IgD-negative memory B cell (primary cell): ENCODE data around the gene VAMP5. TPM values are rescaled to one million over a fixed set of nuclear protein-coding genes. Genes with fewer than 3 reads are reported as not detected.
"Not testable (repeated sequence)": the region's sequence is repeated elsewhere in the genome, so short reads cannot be mapped to it uniquely, and the experiment has no call there.

Experiments used
- H3K27ac Mint-ChIP-seq, 3 donors: one replicate each; pipeline ENCODE4 v1.8.0; 2020 to 2022; ENCODE audit warnings: mild to moderate bottlenecking in 3 of 3, mixed read lengths in 3 of 3, moderate library complexity in 1 of 3
- H3K27me3 Mint-ChIP-seq: one replicate; pipeline ENCODE4 v1.8.0; 2021; ENCODE audit warnings: mixed read lengths
- H3K36me3 Mint-ChIP-seq: one replicate; pipeline ENCODE4 v1.8.0; 2020; ENCODE audit warnings: mild to moderate bottlenecking, mixed read lengths
- H3K4me1 Mint-ChIP-seq, 3 donors: one replicate each; pipeline ENCODE4 v1.8.0; 2020 to 2022; ENCODE audit warnings: mixed read lengths in 3 of 3, mild to moderate bottlenecking in 1 of 3
- H3K4me3 Mint-ChIP-seq, 4 donors: one replicate each; pipeline ENCODE4 v1.8.0; 2020 to 2022; ENCODE audit warnings: mild to moderate bottlenecking in 4 of 4, mixed read lengths in 4 of 4, moderate library complexity in 3 of 4
- H3K9me3 Mint-ChIP-seq, 3 donors: one replicate each; pipeline ENCODE4 v1.8.0; 2020 to 2021; ENCODE audit warnings: mixed read lengths in 3 of 3, mild to moderate bottlenecking in 1 of 3
- polyA plus RNA-seq: library from polyadenylated mRNA; unstranded; fragments of 300-500 nt; fragmentation: Illumina TruSeq; gene quantifications from one replicate; pipeline ENCODE4 v1.2.3, GENCODE V29; 2021

VAMP5 gene
- polyA plus RNA-seq, 1 donor from 2014 or later, result 43.0 TPM

GRCh38 chr2:85611217-85611704 is 27.0 kb downstream of the VAMP5 start:
- Mint-ChIP-seq H3K27ac (peak overlapping the region; percentile 53 to 96 (median 93)), H3K36me3 (peaks cover 1% of the 10 kb centered on the region), H3K4me1 (peaks cover 19 to 24% (median 23%) of the 10 kb centered on the region in 3 donors), H3K9me3 (no peaks in the 10 kb centered on the region), H3K27me3 (no peaks in the 10 kb centered on the region), H3K4me3 (peak overlapping the region; percentile 95 to 98 (median 97))

GRCh38 chr2:85611705-85612587 is 27.7 kb downstream of the VAMP5 start, which contains the start of gene C2orf68:
C2orf68 (minus strand) TSS chr2:85612066; CDS start chr2:85611984, 82 bp downstream.
- peak within 1 kb of the TSS; percentile 95 to 98 (median 97) for H3K4me3 Mint-ChIP-seq
- H3K27ac Mint-ChIP-seq, result peak within 1 kb of the TSS; percentile 73 to 96 (median 93)
- H3K27me3 Mint-ChIP-seq, result no peaks in the 10 kb centered on the region
- peaks cover 1% of the 10 kb centered on the region for H3K36me3 Mint-ChIP-seq
- no peaks in the 10 kb centered on the region for H3K9me3 Mint-ChIP-seq
- H3K4me1 Mint-ChIP-seq, result peaks cover 19 to 23% (median 22%) of the 10 kb centered on the region in 3 donors

DNA sequence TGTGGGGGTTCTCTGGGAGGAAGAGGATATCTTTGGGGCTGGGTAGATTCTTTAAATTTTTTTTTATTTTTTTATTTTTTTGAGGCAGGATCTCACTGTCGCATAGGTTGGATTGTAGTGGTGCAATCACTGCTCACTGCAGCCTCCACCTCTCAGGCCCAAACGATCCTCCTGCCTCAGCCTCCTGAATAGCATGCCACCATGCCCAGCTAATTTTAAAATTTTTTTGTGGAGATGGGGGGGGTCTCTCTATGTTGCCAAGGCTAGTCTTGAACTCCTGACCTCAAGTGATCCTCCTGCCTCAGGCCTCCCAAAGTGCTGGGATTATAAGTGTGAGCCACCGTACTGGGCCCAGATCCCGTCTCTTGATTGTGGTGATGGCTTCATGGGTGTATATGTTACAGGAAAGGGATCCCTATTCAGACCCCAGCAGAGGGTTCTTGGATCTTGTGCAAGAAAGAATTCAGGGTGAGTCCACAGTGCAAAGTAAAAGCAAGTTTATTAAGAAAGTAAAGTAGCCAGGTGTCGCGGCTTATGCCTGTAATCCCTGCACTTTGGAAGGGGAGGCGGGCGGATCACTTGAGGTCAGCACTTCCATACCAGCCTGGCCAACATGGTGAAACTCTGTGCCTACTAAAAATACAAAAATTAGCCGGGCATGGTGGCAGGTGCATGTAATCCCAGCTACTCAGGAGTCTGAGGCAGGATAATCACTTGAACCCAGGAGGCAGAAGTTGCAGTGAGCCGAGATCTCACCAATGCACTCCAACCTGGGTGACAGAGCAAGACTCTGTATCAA is 29.7 kb downstream of the VAMP5 start:
- Mint-ChIP-seq H3K9me3 (no peaks in the 10 kb centered on the region), H3K36me3 (peaks cover 1% of the 10 kb centered on the region), H3K27ac (peak overlapping the region; percentile 39 to 99 (median 41)), H3K4me3 (peak overlapping the region in 2 of 4 donors; percentile 33 to 100), H3K4me1 (peaks cover 18 to 21% (median 20%) of the 10 kb centered on the region in 3 donors), H3K27me3 (no peaks in the 10 kb centered on the region)

GRCh38 chr2:85614757-85615156 is 30.5 kb downstream of the VAMP5 start:
- not testable (repeated sequence) for H3K9me3 Mint-ChIP-seq, H3K27me3 Mint-ChIP-seq, H3K36me3 Mint-ChIP-seq
- Mint-ChIP-seq H3K4me1 (peaks cover 16 to 21% (median 17%) of the 10 kb centered on the region in 3 donors), H3K4me3 (peak overlapping the region in 2 of 4 donors; percentile 76 to 100), H3K27ac (peak overlapping the region in 2 of 3 donors; percentile 47 to 99)

GRCh38 chr2:85615413-85615728 is 31.1 kb downstream of the VAMP5 start:
- H3K36me3 Mint-ChIP-seq, result peaks cover 1% of the 10 kb centered on the region
- H3K27ac Mint-ChIP-seq, result peak overlapping the region; percentile 47 to 99 (median 97)
- no peaks in the 10 kb centered on the region for H3K9me3 Mint-ChIP-seq
- peak overlapping the region in 3 of 4 donors; percentile 96 to 100 (median 99) for H3K4me3 Mint-ChIP-seq
- no peaks in the 10 kb centered on the region for H3K27me3 Mint-ChIP-seq
- H3K4me1 Mint-ChIP-seq, result peaks cover 12 to 21% (median 17%) of the 10 kb centered on the region in 3 donors

GRCh38 chr2:85617723-85618122 is 33.5 kb downstream of the VAMP5 start:
- Mint-ChIP-seq H3K4me1 (peaks cover 11 to 12% (median 12%) of the 10 kb centered on the region in 3 donors), H3K27ac (peak overlapping the region in 2 of 3 donors; percentile 96 to 99), H3K4me3 (peak overlapping the region; percentile 51 to 100 (median 98))
- not testable (repeated sequence) for H3K27me3 Mint-ChIP-seq, H3K36me3 Mint-ChIP-seq, H3K9me3 Mint-ChIP-seq

DNA sequence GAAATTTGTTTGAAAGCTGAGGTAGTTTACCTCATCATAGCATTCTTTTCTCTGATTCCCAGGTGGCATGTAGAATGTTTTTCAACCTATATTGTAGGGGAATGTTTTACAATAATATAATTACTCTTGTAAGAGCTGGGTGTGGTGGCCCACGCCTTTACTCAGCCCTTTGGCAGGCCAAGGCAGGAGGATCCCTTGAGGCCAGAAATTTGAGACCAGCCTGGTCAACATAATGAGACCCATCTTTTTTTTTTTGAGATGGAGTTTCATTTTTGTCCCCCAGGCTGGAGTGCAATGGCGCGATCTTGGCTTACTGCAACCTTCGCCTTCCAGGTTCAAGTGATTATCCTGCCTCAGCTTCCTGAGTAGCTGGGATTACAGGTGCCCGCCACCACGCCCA is 35.4 kb downstream of the VAMP5 start:
- peaks cover 4% of the 10 kb centered on the region for H3K36me3 Mint-ChIP-seq
- peaks cover 11 to 12% (median 12%) of the 10 kb centered on the region in 3 donors for H3K4me1 Mint-ChIP-seq
- no peaks in the 10 kb centered on the region for H3K27me3 Mint-ChIP-seq
- peak overlapping the region in 1 of 4 donors; percentile 6 for H3K4me3 Mint-ChIP-seq
- peak overlapping the region in 2 of 3 donors; percentile 19 to 61 for H3K27ac Mint-ChIP-seq
- H3K9me3 Mint-ChIP-seq, result no peaks in the 10 kb centered on the region

DNA sequence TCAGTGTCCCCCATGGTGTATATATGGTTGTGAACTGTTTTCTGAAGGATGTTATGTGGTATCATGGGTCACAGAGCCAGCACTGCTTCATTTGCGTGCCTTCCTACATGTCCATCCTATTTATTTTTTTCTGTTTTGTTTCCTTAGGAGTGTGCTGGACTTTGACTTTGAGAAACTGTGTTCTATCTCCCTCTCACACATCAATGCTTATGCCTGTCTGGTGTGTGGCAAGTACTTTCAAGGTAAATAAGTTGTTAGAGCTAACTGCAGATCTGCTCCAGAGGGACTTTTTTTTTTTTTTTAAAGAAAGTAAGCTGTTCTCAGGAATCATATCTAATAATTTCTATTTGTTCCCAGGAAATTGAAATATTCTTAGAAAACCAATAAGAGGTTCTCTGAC is 37.1 kb downstream of the VAMP5 start:
- Mint-ChIP-seq H3K36me3 (peaks cover 3% of the 10 kb centered on the region), H3K4me3 (peak overlapping the region in 1 of 4 donors; percentile 16), H3K4me1 (peaks cover 5 to 9% (median 9%) of the 10 kb centered on the region in 3 donors), H3K27me3 (no peaks in the 10 kb centered on the region), H3K9me3 (no peaks in the 10 kb centered on the region), H3K27ac (peak overlapping the region in 1 of 3 donors; percentile 40)

GRCh38 chr2:85623991-85624390 is 39.8 kb downstream of the VAMP5 start:
- Mint-ChIP-seq H3K9me3 (no peaks in the 10 kb centered on the region), H3K27me3 (no peaks in the 10 kb centered on the region), H3K36me3 (peaks cover 3% of the 10 kb centered on the region), H3K27ac (peak overlapping the region in 1 of 3 donors; percentile 19), H3K4me1 (peaks cover 3 to 12% (median 7%) of the 10 kb centered on the region in 3 donors), H3K4me3 (no peak overlapping the region)

- Mint-ChIP-seq H3K4me3 (peak overlapping the region in 2 of 4 donors; percentile 9 to 46), H3K27ac (peak overlapping the region in 2 of 3 donors; percentile 21 to 92), H3K4me1 (peaks cover 4 to 16% (median 12%) of the 10 kb centered on the region in 3 donors), H3K27me3 (no peaks in the 10 kb centered on the region), H3K36me3 (peaks cover 4% of the 10 kb centered on the region), H3K9me3 (no peaks in the 10 kb centered on the region)
Measured at GRCh38 chr2:85628658-85629057, 44.4 kb downstream of the VAMP5 start.

DNA sequence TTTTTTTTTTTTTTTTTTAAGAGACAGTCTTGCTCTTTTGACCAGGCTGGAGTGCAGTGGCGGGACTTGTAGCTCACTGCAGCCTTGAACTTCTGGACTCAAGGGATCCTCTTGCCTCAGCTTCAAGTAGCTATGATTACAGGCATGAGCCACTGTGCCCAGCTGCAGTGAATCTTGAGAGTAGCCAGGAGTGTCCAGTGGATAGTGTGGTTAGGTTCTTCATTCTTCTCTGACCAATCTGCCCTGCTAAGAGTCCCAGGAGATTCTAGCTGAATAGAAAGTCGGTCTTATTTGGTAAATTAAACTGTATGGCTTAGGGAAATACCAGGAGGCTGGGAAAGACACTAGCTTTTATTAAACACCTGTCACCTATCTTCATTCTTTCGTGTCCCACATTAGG is 47.1 kb downstream of the VAMP5 start:
- H3K4me3 Mint-ChIP-seq, result peak overlapping the region in 1 of 4 donors; percentile 60
- H3K36me3 Mint-ChIP-seq, result peaks cover 4% of the 10 kb centered on the region
- no peaks in the 10 kb centered on the region for H3K27me3 Mint-ChIP-seq
- peaks cover 4 to 21% (median 20%) of the 10 kb centered on the region in 3 donors for H3K4me1 Mint-ChIP-seq
- H3K27ac Mint-ChIP-seq, result no peak overlapping the region
- H3K9me3 Mint-ChIP-seq, result no peaks in the 10 kb centered on the region

DNA sequence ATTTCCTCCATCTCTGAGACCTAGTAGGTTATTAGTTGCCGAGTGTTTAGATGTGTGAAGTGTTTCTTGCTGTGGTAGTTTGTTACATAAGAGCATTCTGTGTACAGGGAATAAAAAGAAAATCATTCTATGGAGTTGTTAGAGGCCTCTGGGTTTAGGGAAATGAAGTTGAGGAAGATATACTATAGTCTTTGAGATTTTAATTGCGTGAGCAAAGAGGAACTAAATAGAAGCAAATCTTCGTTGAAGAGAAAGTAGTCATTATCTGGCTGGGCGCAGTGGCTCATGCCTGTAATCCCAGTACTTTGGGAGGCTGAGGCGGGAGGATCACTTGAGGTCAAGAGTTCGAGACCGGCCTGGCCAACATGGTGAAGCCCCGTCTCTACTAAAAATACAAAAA is 50.8 kb downstream of the VAMP5 start:
- no peak overlapping the region for H3K27ac Mint-ChIP-seq
- H3K36me3 Mint-ChIP-seq, result peaks cover 5% of the 10 kb centered on the region
- H3K4me1 Mint-ChIP-seq, result peaks cover 5 to 13% (median 9%) of the 10 kb centered on the region in 3 donors
- H3K9me3 Mint-ChIP-seq, result no peaks in the 10 kb centered on the region
- no peak overlapping the region for H3K4me3 Mint-ChIP-seq
- no peaks in the 10 kb centered on the region for H3K27me3 Mint-ChIP-seq

GRCh38 chr2:85635636-85636035 is 51.4 kb downstream of the VAMP5 start:
- Mint-ChIP-seq H3K27me3 (no peaks in the 10 kb centered on the region), H3K4me1 (peaks cover 5 to 13% (median 9%) of the 10 kb centered on the region in 3 donors), H3K27ac (no peak overlapping the region), H3K9me3 (no peaks in the 10 kb centered on the region), H3K4me3 (no peak overlapping the region), H3K36me3 (peaks cover 5% of the 10 kb centered on the region)

DNA sequence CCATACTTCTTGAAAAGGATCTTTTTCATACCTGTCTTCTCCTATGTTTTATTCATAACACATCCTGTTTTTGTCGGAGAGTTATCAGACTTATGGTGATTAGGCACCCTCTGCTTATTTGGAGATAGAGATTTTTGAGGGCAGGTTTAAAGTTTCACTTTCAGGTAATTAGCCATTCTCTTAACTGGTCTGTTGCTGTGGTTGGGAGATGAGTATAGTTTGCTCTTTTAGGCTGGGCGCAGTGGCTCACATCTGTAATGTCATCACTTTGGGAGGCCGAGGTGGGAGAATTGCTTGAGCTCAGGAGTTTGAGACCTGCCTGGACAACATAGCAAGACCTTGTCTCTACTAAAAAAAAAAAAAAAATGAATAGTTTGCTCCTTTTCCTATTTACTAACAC is 58.5 kb downstream of the VAMP5 start:
- Mint-ChIP-seq H3K27me3 (no peaks in the 10 kb centered on the region), H3K4me3 (peak overlapping the region in 1 of 4 donors; percentile 52), H3K36me3 (peaks cover 2% of the 10 kb centered on the region), H3K27ac (peak overlapping the region in 1 of 3 donors; percentile 39), H3K4me1 (peaks cover 5 to 10% (median 6%) of the 10 kb centered on the region in 3 donors), H3K9me3 (no peaks in the 10 kb centered on the region)
